Neuronal stem cell (in vitro differentiated cells): ENCODE measurements around the gene HSPA1L.

Experiments
- DNase-seq: peaks from one replicate; pipeline ENCODE4 v3.0.0-alpha.2; 2013; ENCODE audit warnings: low spot score
- H2AFZ ChIP-seq: one replicate; pipeline ENCODE4 v1.6.1; 2013; ENCODE audit warnings: mild to moderate bottlenecking, low read length, inconsistent platforms
- H2AK5ac ChIP-seq: 2 replicates; pipeline ENCODE4 v1.6.1; 2013; ENCODE audit warnings: low read depth, mild to moderate bottlenecking, inconsistent platforms, low read length, moderate library complexity, mixed read lengths
- H2BK120ac ChIP-seq: 2 replicates; pipeline ENCODE4 v1.6.1; 2013; ENCODE audit warnings: low read depth, mild to moderate bottlenecking, inconsistent platforms, low read length, moderate library complexity, mixed read lengths
- H2BK12ac ChIP-seq: one replicate; pipeline ENCODE4 v1.6.1; 2013; ENCODE audit warnings: low read length, inconsistent platforms
- H2BK15ac ChIP-seq: 2 replicates; pipeline ENCODE4 v1.6.1; 2013; ENCODE audit warnings: mild to moderate bottlenecking, low read length, inconsistent platforms, mixed read lengths
- H2BK5ac ChIP-seq: one replicate; pipeline ENCODE4 v1.6.1; 2013; ENCODE audit warnings: inconsistent platforms, mild to moderate bottlenecking, low read length, moderate library complexity
- H3K14ac ChIP-seq: one replicate; pipeline ENCODE4 v1.6.1; 2013; ENCODE audit warnings: low read length, inconsistent platforms
- H3K18ac ChIP-seq: 2 replicates; pipeline ENCODE4 v1.6.1; 2013; ENCODE audit warnings: low read length, inconsistent platforms
- H3K23ac ChIP-seq: 2 replicates; pipeline ENCODE4 v1.6.1; 2013; ENCODE audit warnings: low read depth, mild to moderate bottlenecking, mixed read lengths, low read length, inconsistent platforms; ENCODE audit not compliant: poor library complexity
- H3K27ac ChIP-seq: replicated peaks from 3 replicates; pipeline ENCODE4 v1.5.1; 2013; ENCODE audit warnings: low read length, inconsistent platforms
- H3K27me3 ChIP-seq, 3 experiments: 2 replicates each; pipeline ENCODE4 v1.6.1; 2013; ENCODE audit warnings: low read length in 3 of 3, mild to moderate bottlenecking in 2 of 3, inconsistent platforms in 1 of 3, low read depth in 1 of 3, mixed read lengths in 1 of 3, moderate library complexity in 1 of 3; ENCODE audit not compliant: control insufficient read depth in 3 of 3, insufficient read depth in 3 of 3
- H3K36me3 ChIP-seq, 2 donors: replicated peaks in 1 of 2; 2 replicates each; pipeline ENCODE4 v1.6.1; 2013; ENCODE audit warnings: low read length in 2 of 2; ENCODE audit not compliant: control insufficient read depth in 2 of 2, insufficient read depth in 2 of 2
- H3K4ac ChIP-seq: 2 replicates; pipeline ENCODE4 v1.6.1; 2013; ENCODE audit warnings: inconsistent platforms, mild to moderate bottlenecking, low read length, moderate library complexity
- H3K4me1 ChIP-seq, 2 donors: 1 replicate in 1 of 2; 2 replicates in 1 of 2; pipeline ENCODE4 v1.6.1; 2013; ENCODE audit warnings: low read length in 2 of 2, low read depth in 1 of 2; ENCODE audit not compliant: control insufficient read depth in 2 of 2, insufficient read depth in 1 of 2
- H3K4me2 ChIP-seq: one replicate; pipeline ENCODE4 v1.6.1; 2013; ENCODE audit warnings: mild to moderate bottlenecking, low read length, inconsistent platforms; ENCODE audit not compliant: insufficient read depth, poor library complexity, severe bottlenecking
- H3K4me3 ChIP-seq, 2 donors: 2 replicates each; pipeline ENCODE4 v1.5.1; 2013; ENCODE audit warnings: low read length in 2 of 2, mild to moderate bottlenecking in 2 of 2, inconsistent platforms in 1 of 2, moderate library complexity in 1 of 2
- H3K79me1 ChIP-seq: one replicate; pipeline ENCODE4 v1.6.1; 2013; ENCODE audit warnings: low read depth, mild to moderate bottlenecking, inconsistent platforms, low read length, moderate library complexity
- H3K9ac ChIP-seq: one replicate; pipeline ENCODE4 v1.6.1; 2013; ENCODE audit warnings: mild to moderate bottlenecking, low read depth, low read length, inconsistent platforms; ENCODE audit not compliant: poor library complexity
- H3K9me3 ChIP-seq, 2 donors: replicated peaks in 1 of 2; 2 replicates each; pipeline versions ENCODE3 to v1.6.1; 2013; ENCODE audit warnings: low read length in 2 of 2, mild to moderate bottlenecking in 2 of 2, inconsistent platforms in 1 of 2, low read depth in 1 of 2, mixed read lengths in 1 of 2, moderate library complexity in 1 of 2; ENCODE audit not compliant: control insufficient read depth in 2 of 2, insufficient read depth in 1 of 2
- H4K8ac ChIP-seq: one replicate; pipeline ENCODE4 v1.6.1; 2013; ENCODE audit warnings: low read depth, mild to moderate bottlenecking, inconsistent platforms, low read length, moderate library complexity
- H4K91ac ChIP-seq: one replicate; pipeline ENCODE4 v1.6.1; 2013; ENCODE audit warnings: low read length, low read depth, mild to moderate bottlenecking, inconsistent platforms; ENCODE audit not compliant: poor library complexity
- whole genome bisulfite sequencing, 2 donors: extraction: QIAGEN DNeasy Blood & Tissue Kit; methylation state at CpG; one replicate each; pipeline ENCODE4 v1.1.7; 2013; ENCODE audit warnings: missing lambda C conversion rate in 2 of 2, mixed read lengths in 1 of 2; ENCODE audit not compliant: insufficient read length in 2 of 2, insufficient replicate concordance in 1 of 2; ENCODE audit errors: extremely low coverage in 2 of 2; 5-methylcytosine and 5-hydroxymethylcytosine counted together

Gene HSPA1L

GRCh38 chr6:31862344-31863235 is 47.5 kb upstream of the HSPA1L start, which contains the start of gene NEU1:
Gene NEU1, minus strand, starts transcription at chr6:31862821. Its CDS starts 45 bp downstream, at chr6:31862776.
- Histone ChIP-seq H3K9ac (peak within 1 kb of the TSS; percentile 89), H2BK15ac (peak within 1 kb of the TSS; percentile 45), H2AFZ (peak within 1 kb of the TSS; percentile 82), H3K9me3 (peaks cover 0 to 2% of the 10 kb centered on the region in 2 donors), H3K4ac (no peak within 1 kb of the TSS), H3K36me3 (peaks cover 15 to 34% of the 10 kb centered on the region in 2 donors), H2BK120ac (peak within 1 kb of the TSS; percentile 5), H3K79me1 (no peaks in the 10 kb centered on the region), H3K23ac (peak within 1 kb of the TSS; percentile 97), H3K18ac (peak within 1 kb of the TSS; percentile 78), H3K27me3 (no peaks in the 10 kb centered on the region), H2AK5ac (peak within 1 kb of the TSS; percentile 58), H3K4me1 (peaks cover 13 to 24% of the 10 kb centered on the region in 2 donors), H3K4me2 (peak within 1 kb of the TSS; percentile 100), H2BK12ac (no peak within 1 kb of the TSS), H2BK5ac (peak within 1 kb of the TSS; percentile 85), H4K91ac (no peak within 1 kb of the TSS), H4K8ac (no peak within 1 kb of the TSS), H3K27ac (peak within 1 kb of the TSS; percentile 76), H3K4me3 (peak within 1 kb of the TSS; percentile 79 to 84), H3K14ac (peak within 1 kb of the TSS; percentile 63)
- no CpG with 5 or more reads among the region's 64 CpGs for WGBS, 2 donors
- DNase-seq, result peak; percentile 100

- H3K79me1 ChIP-seq, result no peaks in the 10 kb centered on the region
- H3K4me1 ChIP-seq, result peaks cover 13 to 24% of the 10 kb centered on the region in 2 donors
- peaks cover 15 to 41% of the 10 kb centered on the region in 2 donors for H3K36me3 ChIP-seq
- H3K9me3 ChIP-seq, result peaks cover 0 to 2% of the 10 kb centered on the region in 2 donors
- H3K4me3 ChIP-seq, result peak overlapping the region; percentile 79 to 84
- no peak overlapping the region for H2AK5ac ChIP-seq
- no peak overlapping the region for H4K91ac ChIP-seq
- H2BK120ac ChIP-seq, result no peak overlapping the region
- peak overlapping the region; percentile 85 for H2BK5ac ChIP-seq
- no peak overlapping the region for H3K4ac ChIP-seq
- peak overlapping the region; percentile 78 for H3K18ac ChIP-seq
- H3K23ac ChIP-seq, result peak overlapping the region; percentile 97
- no peak overlapping the region for H3K27ac ChIP-seq
- H4K8ac ChIP-seq, result no peak overlapping the region
- no peak overlapping the region for H2BK15ac ChIP-seq
- peak overlapping the region; percentile 100 for H3K4me2 ChIP-seq
- no peak for DNase-seq
- H2AFZ ChIP-seq, result peak overlapping the region; percentile 82
- no peak overlapping the region for H2BK12ac ChIP-seq
- WGBS, 2 donors, result no CpG with 5 or more reads among the region's 17 CpGs
- no peaks in the 10 kb centered on the region for H3K27me3 ChIP-seq
- no peak overlapping the region for H3K9ac ChIP-seq
- H3K14ac ChIP-seq, result no peak overlapping the region
These were observed 46.8 kb upstream of the HSPA1L start for GRCh38 chr6:31861919-31862343.

- Histone ChIP-seq H2BK12ac (no peak overlapping the region), H4K8ac (no peak overlapping the region), H4K91ac (no peak overlapping the region), H3K9me3 (peaks cover 0 to 2% of the 10 kb centered on the region in 2 donors), H3K4me3 (no peak overlapping the region), H3K36me3 (peaks cover 15 to 43% of the 10 kb centered on the region in 2 donors), H3K4ac (no peak overlapping the region), H3K4me2 (no peak overlapping the region), H2BK15ac (no peak overlapping the region), H2AFZ (no peak overlapping the region), H3K14ac (no peak overlapping the region), H2BK120ac (no peak overlapping the region), H3K79me1 (no peaks in the 10 kb centered on the region), H2AK5ac (no peak overlapping the region), H3K23ac (no peak overlapping the region), H3K4me1 (peaks cover 13 to 24% of the 10 kb centered on the region in 2 donors), H3K27ac (no peak overlapping the region), H2BK5ac (no peak overlapping the region), H3K27me3 (no peaks in the 10 kb centered on the region), H3K18ac (no peak overlapping the region), H3K9ac (no peak overlapping the region)
- no peak for DNase-seq
- WGBS, 2 donors, result no CpG with 5 or more reads among the region's 7 CpGs
These were observed 46.1 kb upstream of the HSPA1L start for GRCh38 chr6:31861150-31861549.

GRCh38 chr6:31860349-31860748 is 45.3 kb upstream of the HSPA1L start:
- H3K27ac ChIP-seq, result no peak overlapping the region
- H3K4ac ChIP-seq, result no peak overlapping the region
- no peak overlapping the region for H2BK120ac ChIP-seq
- H3K18ac ChIP-seq, result no peak overlapping the region
- H2BK5ac ChIP-seq, result no peak overlapping the region
- H3K4me1 ChIP-seq, result peaks cover 13 to 20% of the 10 kb centered on the region in 2 donors
- no peak overlapping the region for H4K91ac ChIP-seq
- H3K4me2 ChIP-seq, result no peak overlapping the region
- no peak overlapping the region for H4K8ac ChIP-seq
- peaks cover 0 to 2% of the 10 kb centered on the region in 2 donors for H3K9me3 ChIP-seq
- H3K9ac ChIP-seq, result no peak overlapping the region
- no peak overlapping the region for H2AK5ac ChIP-seq
- no peak for DNase-seq
- H2BK15ac ChIP-seq, result no peak overlapping the region
- no peak overlapping the region for H3K4me3 ChIP-seq
- H3K14ac ChIP-seq, result no peak overlapping the region
- H2AFZ ChIP-seq, result no peak overlapping the region
- no peaks in the 10 kb centered on the region for H3K79me1 ChIP-seq
- no peak overlapping the region for H2BK12ac ChIP-seq
- H3K27me3 ChIP-seq, result no peaks in the 10 kb centered on the region
- no CpG with 5 or more reads among the region's 13 CpGs for WGBS, 2 donors
- H3K36me3 ChIP-seq, result peaks cover 15 to 43% of the 10 kb centered on the region in 2 donors
- H3K23ac ChIP-seq, result peak overlapping the region; percentile 20
